Ovary (tissue), 9 donors: ENCODE data around the gene ZNF500. TPM values are rescaled to one million over a fixed set of nuclear protein-coding genes. Genes with fewer than 3 reads are reported as not detected.
"Not testable (repeated sequence)": the region's sequence is repeated elsewhere in the genome, so short reads cannot be mapped to it uniquely, and the experiment has no call there.

Source experiments
- DNase-seq, 5 donors: peaks; one replicate each; pipeline ENCODE4 v3.0.0-alpha.2; 2019 to 2020
- H3K27ac ChIP-seq, 2 donors: fragments of 200-600 bp; one replicate each; pipeline versions ENCODE4 v1.5.1 to v1.8.0; 2019 to 2022
- H3K27me3 ChIP-seq: fragments of 200-600 bp; one replicate; pipeline ENCODE4 v1.8.0; 2022
- H3K36me3 ChIP-seq: fragments of 200-600 bp; sonication (generic); one replicate; pipeline ENCODE4 v1.5.1; 2019
- H3K4me1 ChIP-seq: one replicate; pipeline ENCODE4 v1.8.1; 2013; ENCODE audit warnings: mild to moderate bottlenecking, moderate library complexity; ENCODE audit not compliant: insufficient read depth
- H3K4me3 ChIP-seq: fragments of 200-600 bp; sonication (generic); one replicate; pipeline ENCODE4 v1.5.1; 2017
- H3K9me3 ChIP-seq, 2 donors: fragments of 200-600 bp in 1 of 2; sonication (generic) in 1 of 2; one replicate each; pipeline versions ENCODE4 v1.5.1 to v1.8.1; 2013 to 2019; ENCODE audit warnings: mild to moderate bottlenecking in 1 of 2, moderate library complexity in 1 of 2
- CTCF ChIP-seq, 3 donors: fragments of 450-650 bp in 2 of 3; fragments of 200-600 bp in 1 of 3; IDR thresholded peaks; one replicate each; pipeline versions ENCODE4 v1.5.1 to v1.8.0; 2016 to 2022; ENCODE audit warnings: antibody characterized with exemption in 3 of 3, mild to moderate bottlenecking in 1 of 3
- EP300 ChIP-seq: sonication (generic); formaldehyde crosslinking; IDR thresholded peaks from one replicate; pipeline ENCODE4 v1.6.1; 2017; ENCODE audit warnings: antibody characterized with exemption
- POLR2A ChIP-seq: fragments of 450-650 bp; IDR thresholded peaks from one replicate; pipeline ENCODE4 v1.6.1; 2017; ENCODE audit warnings: antibody characterized with exemption, mild to moderate bottlenecking, moderate library complexity
- WGBS, 3 donors: extraction: QIAGEN DNeasy Blood & Tissue Kit in 1 of 3; methylation state at CpG; one replicate each; pipeline versions ENCODE4 v1.1.5 to v1.1.7; 2013 to 2017; 5-methylcytosine and 5-hydroxymethylcytosine counted together
- intact Hi-C, 4 donors: fragments of 100-400 bp; cut with DNase I; formaldehyde crosslinking; loops; one replicate each; pipeline versions ENCODE4 v1.11.0 to v1.15.1; 2022 to 2023
- polyA plus RNA-seq, 2 donors: library from polyadenylated mRNA; stranded (reverse); fragments of 200-250 nt in 1 of 2; fragments of 350-450 nt in 1 of 2; fragmentation: Illumina TruSeq in 1 of 2; extraction: RNeasy Lipid Tissue Mini Kit (QIAGEN cat#74804) in 1 of 2; gene quantifications; one replicate each; pipeline ENCODE4 v1.2.3, GENCODE V29; 2013 to 2014
- total RNA-seq, 7 donors: library from RNA; depleted of rRNA in 2 of 7; stranded (reverse); fragments of >200 nt in 2 of 7; fragmentation: NEBNext Ultra II Directional in 3 of 7; extraction: Animal tissue kit (Norgen Biotek cat#: 25700) in 3 of 7; gene quantifications; one replicate each; pipeline versions ENCODE4 v1.1.0 to v1.2.4, GENCODE V29; 2016 to 2023
- donor health status: DM: no; HTN: no; CAD: no; lungs with moderate emphysema.
- donor health status: DM: no; HTN: no; CAD: no.
- donor health status: Bipolar disorder and iron deficiency.
- donor health status: DM: yes; HTN: yes; CAD: no.
- donor health status: DM: no; HTN: no; CAD: no.
- donor health status: DM: yes; HTN: yes; CAD: no.

Gene ZNF500
- total and polyA plus RNA-seq, 9 donors, result 4.7 to 27.7 (median 22.1) TPM

GRCh38 chr16:4743226-4743878, 23.6 kb downstream of the ZNF500 start:
- 17 to 26% (median 22%) methylated on average over 14 of the region's 14 CpGs for WGBS, 3 donors
- intact Hi-C loops, result loop anchor here in 1 of 4 donors (10.0 kb wide), 1 partner anchor 239 kb away; no protein-coding TSS in a partner anchor
- H3K4me3 ChIP-seq, result no peak overlapping the region
- H3K36me3 ChIP-seq, result no peaks in the 10 kb centered on the region
- H3K9me3 ChIP-seq, result no peaks in the 10 kb centered on the region
- no peak for DNase-seq
- H3K27me3 ChIP-seq, result no peaks in the 10 kb centered on the region
- H3K27ac ChIP-seq, result no peak overlapping the region
- H3K4me1 ChIP-seq, result peaks cover 11% of the 10 kb centered on the region
- TF ChIP-seq POLR2A (no peak), EP300 (no peak), CTCF (IDR thresholded peaks at IDR 0.05) (no peak)

- H3K4me1 ChIP-seq, H3K27me3 ChIP-seq, DNase-seq, H3K27ac ChIP-seq, H3K36me3 ChIP-seq, H3K4me3 ChIP-seq, H3K9me3 ChIP-seq, intact Hi-C loops: not testable (repeated sequence)
- WGBS, 3 donors, result 63 to 68% (median 67%) methylated on average over 5 of the region's 5 CpGs
These were observed 28.6 kb downstream of the ZNF500 start for GRCh38 chr16:4738370-4738769.

GRCh38 chr16:4737545-4737944, 29.4 kb downstream of the ZNF500 start:
- no peak for TF ChIP-seq CTCF (IDR thresholded peaks at IDR 0.05)
- no peak for TF ChIP-seq POLR2A
- Histone ChIP-seq H3K27me3 (no peaks in the 10 kb centered on the region), H3K4me1 (peaks cover 2% of the 10 kb centered on the region), H3K9me3 (no peaks in the 10 kb centered on the region), H3K27ac (no peak overlapping the region), H3K4me3 (no peak overlapping the region), H3K36me3 (no peaks in the 10 kb centered on the region)
- intact Hi-C loops, result no loop called here
- DNase-seq, result no peak
- WGBS, 3 donors, result 68 to 70% (median 69%) methylated on average over 15 of the region's 15 CpGs

GRCh38 chr16:4736546-4736945, 30.4 kb downstream of the ZNF500 start:
- TF ChIP-seq EP300 (no peak), POLR2A (no peak)
- 75 to 81% (median 78%) methylated on average over 4 of the region's 4 CpGs for WGBS, 3 donors
- Histone ChIP-seq H3K27ac (no peak overlapping the region), H3K36me3 (no peaks in the 10 kb centered on the region), H3K27me3 (no peaks in the 10 kb centered on the region), H3K4me3 (no peak overlapping the region), H3K9me3 (no peaks in the 10 kb centered on the region), H3K4me1 (peaks cover 2% of the 10 kb centered on the region)
- DNase-seq, result no peak
- intact Hi-C loops, result no loop called here

- WGBS, 3 donors, result 6 to 8% (median 7%) methylated on average over 37 to 38 of the region's 38 CpGs
- Histone ChIP-seq H3K4me1 (peaks cover 2% of the 10 kb centered on the region), H3K36me3 (no peaks in the 10 kb centered on the region), H3K27me3 (no peaks in the 10 kb centered on the region), H3K27ac (peak overlapping the region in 1 of 2 donors; percentile 65), H3K4me3 (peak overlapping the region; percentile 98), H3K9me3 (no peaks in the 10 kb centered on the region)
- intact Hi-C loops, result loop anchor here in 1 of 4 donors (5.0 kb wide), 1 partner anchor 43 kb away; the partner anchor contains the start of gene NUDT16L1
- peak; percentile 88 to 93 (median 89) for DNase-seq
- TF ChIP-seq CTCF (IDR thresholded peaks at IDR 0.05), result no peak
- peak; percentile 7 for TF ChIP-seq POLR2A
These were observed 32.0 kb downstream of the ZNF500 start for GRCh38 chr16:4734730-4735535.
